Uterus (tissue), 4 donors: ENCODE measurements around the gene KRTAP5-11. TPM values are rescaled to one million over a fixed set of nuclear protein-coding genes. Genes with fewer than 3 reads are reported as not detected.
A peak's percentile ranks its signal among the peaks of the same experiment; 100 is the strongest.
"Not testable (repeated sequence)": the region's sequence is repeated elsewhere in the genome, so short reads cannot be mapped to it uniquely, and the experiment has no call there.

Source experiments
- DNase-seq, 2 donors: peaks; one replicate each; pipeline ENCODE4 v3.0.0-alpha.2; 2019 to 2020
- H3K27ac ChIP-seq, 2 donors: fragments of 200-600 bp; sonication (generic); 1 replicate in 1 of 2; 2 replicates in 1 of 2; pipeline ENCODE4 v1.5.1; 2016 to 2018
- H3K27me3 ChIP-seq, 2 donors: fragments of 200-600 bp; sonication (generic); one replicate each; pipeline ENCODE4 v1.5.1; 2018 to 2019; ENCODE audit warnings: control low read depth in 1 of 2
- H3K36me3 ChIP-seq, 2 donors: fragments of 200-600 bp; sonication (generic); one replicate each; pipeline ENCODE4 v1.5.1; 2019; ENCODE audit warnings: control low read depth in 1 of 2
- H3K4me1 ChIP-seq, 2 donors: fragments of 200-600 bp; sonication (generic); one replicate each; pipeline ENCODE4 v1.5.1; 2018 to 2019; ENCODE audit warnings: control low read depth in 1 of 2
- H3K4me3 ChIP-seq, 2 donors: fragments of 200-600 bp; sonication (generic); 1 replicate in 1 of 2; 2 replicates in 1 of 2; pipeline ENCODE4 v1.5.1; 2018 to 2019; ENCODE audit warnings: mild to moderate bottlenecking in 1 of 2
- H3K9me3 ChIP-seq, 2 donors: fragments of 200-600 bp; sonication (generic); one replicate each; pipeline ENCODE4 v1.5.1; 2019; ENCODE audit warnings: control low read depth in 1 of 2
- CTCF ChIP-seq, 4 experiments: fragments of 200-600 bp in 2 of 4; fragments of 450-650 bp in 2 of 4; sonication (generic) in 2 of 4; IDR thresholded peaks; one replicate each; pipeline ENCODE4 v1.5.1; 2016 to 2019; ENCODE audit warnings: antibody characterized with exemption in 4 of 4, mild to moderate bottlenecking in 2 of 4, moderate library complexity in 1 of 4
- POLR2A ChIP-seq, 2 donors: fragments of 450-650 bp; IDR thresholded peaks; one replicate each; pipeline ENCODE4 v1.6.1; 2016; ENCODE audit warnings: antibody characterized with exemption in 2 of 2, mild to moderate bottlenecking in 1 of 2, moderate library complexity in 1 of 2
- intact Hi-C: fragments of 100-400 bp; cut with DNase I; formaldehyde crosslinking; loops from one replicate; pipeline ENCODE4 v1.15.1; 2023; ENCODE audit warnings: low total_unique reads
- total RNA-seq, 4 donors: library from RNA; depleted of rRNA in 3 of 4; stranded (reverse); fragments of >200 nt in 3 of 4; gene quantifications; one replicate each; pipeline versions ENCODE4 v1.1.0 to v1.2.4, GENCODE V29; 2014 to 2023
- donor health status: DM: yes; HTN: yes; CAD: no.

The KRTAP5-11 gene
- total RNA-seq, 4 donors from 2014 or later: not detected

DNA sequence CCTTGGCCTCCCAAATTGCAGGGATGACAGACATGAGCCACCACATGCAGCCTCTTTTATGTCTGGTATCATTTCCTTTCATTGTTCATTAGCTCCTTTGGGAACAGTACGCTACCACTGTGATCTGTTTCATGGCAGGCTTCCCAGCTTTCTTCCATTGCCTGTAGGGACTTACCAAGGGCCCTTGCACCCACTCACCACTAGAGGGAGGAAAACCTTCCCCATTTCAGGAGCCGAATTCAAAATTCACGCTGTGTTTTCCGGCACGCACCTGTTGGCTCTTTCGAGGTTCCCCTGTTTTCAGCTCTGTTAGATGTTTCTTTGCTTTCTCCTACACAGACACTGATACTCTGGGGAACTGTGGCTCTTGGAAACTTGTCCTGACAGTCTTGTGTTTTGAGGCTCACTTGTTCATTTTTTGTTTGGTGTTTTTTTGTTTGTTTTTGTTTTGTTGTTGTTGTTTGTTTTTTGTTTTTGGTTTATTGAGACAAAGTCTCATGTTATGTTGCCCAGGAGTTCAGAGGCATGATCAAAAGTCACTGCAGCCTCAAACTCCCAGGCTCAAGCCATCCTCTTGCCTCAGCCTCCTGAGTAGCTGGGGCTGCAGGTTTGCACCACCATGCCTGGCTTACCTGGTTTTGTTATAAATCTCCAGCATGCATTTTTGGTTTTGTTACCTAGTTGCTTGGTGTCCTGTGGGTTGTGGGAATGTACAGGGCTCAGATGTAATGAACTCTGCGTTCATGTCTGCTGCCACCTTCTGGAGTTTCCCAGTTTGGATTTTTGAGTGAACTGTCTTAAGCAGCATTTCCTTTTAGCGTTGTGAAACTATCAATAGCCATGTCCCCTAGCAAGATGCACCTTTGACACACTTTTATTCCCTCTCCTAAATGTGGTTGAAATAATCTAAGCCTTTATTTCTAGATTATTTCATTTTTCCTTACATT lies 2.3 kb downstream of the KRTAP5-11 start:
- peak; percentile 24 to 44 for DNase-seq
- no peak for TF ChIP-seq POLR2A (IDR thresholded peaks at IDR 0.05)
- TF ChIP-seq CTCF (IDR thresholded peaks at IDR 0.05): peak; percentile 43 to 66 (median 55)
- H3K4me3 ChIP-seq: no peak overlapping the region
- H3K4me1 ChIP-seq: no peaks in the 10 kb centered on the region
- H3K9me3 ChIP-seq: no peaks in the 10 kb centered on the region
- H3K36me3 ChIP-seq: no peaks in the 10 kb centered on the region
- H3K27ac ChIP-seq: no peak overlapping the region
- H3K27me3 ChIP-seq: no peaks in the 10 kb centered on the region
- intact Hi-C loops: no loop called here

DNA sequence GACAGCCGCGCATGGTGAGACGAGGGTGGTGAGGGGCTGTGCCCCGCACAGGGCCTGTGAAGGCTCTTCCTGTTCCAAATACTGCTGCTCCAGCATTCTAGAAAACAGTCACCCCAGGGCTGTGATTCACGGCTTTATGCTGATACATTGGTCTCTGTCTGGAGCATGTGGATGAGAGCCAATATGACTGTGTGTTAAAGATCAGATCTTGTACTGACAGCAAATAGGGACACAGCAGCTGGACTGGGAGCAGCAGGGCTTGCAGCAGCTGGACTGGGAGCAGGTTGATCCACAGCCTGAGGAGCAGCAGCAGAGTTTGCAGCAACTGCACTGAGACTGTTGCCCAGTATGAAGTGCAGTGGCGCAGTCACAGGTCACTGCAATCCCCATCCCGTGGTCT lies 3.2 kb downstream of the KRTAP5-11 start:
- H3K4me3 ChIP-seq, H3K36me3 ChIP-seq, H3K9me3 ChIP-seq, H3K27ac ChIP-seq, H3K4me1 ChIP-seq, DNase-seq, H3K27me3 ChIP-seq, intact Hi-C loops: not testable (repeated sequence)

DNA sequence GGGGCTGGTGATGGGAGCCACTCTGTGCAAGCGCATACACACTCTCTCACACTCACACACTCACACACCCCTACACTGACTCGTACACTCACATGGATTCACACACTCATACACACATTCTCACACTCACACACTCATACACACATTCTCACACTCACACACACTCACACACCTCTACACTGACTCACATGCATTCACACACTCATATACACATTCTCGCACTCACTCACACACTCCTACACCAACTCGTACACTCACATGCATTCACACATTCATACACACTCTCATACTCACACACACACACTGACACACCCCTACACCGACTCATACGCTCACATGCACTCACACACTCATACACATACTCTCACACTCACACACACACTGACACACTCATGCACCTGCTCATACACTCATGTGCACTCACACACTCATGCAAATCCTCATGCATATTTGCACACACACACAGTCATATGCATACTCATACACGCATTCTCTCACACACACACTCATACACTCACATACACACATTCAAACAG lies 5.1 kb downstream of the KRTAP5-11 start:
- intact Hi-C loops: no loop called here
- no peak overlapping the region for H3K4me3 ChIP-seq
- H3K4me1 ChIP-seq: no peaks in the 10 kb centered on the region
- DNase-seq: no peak
- H3K27me3 ChIP-seq: no peaks in the 10 kb centered on the region
- H3K36me3 ChIP-seq: no peaks in the 10 kb centered on the region
- H3K27ac ChIP-seq: no peak overlapping the region
- no peak for TF ChIP-seq CTCF (IDR thresholded peaks at IDR 0.05)
- TF ChIP-seq POLR2A (IDR thresholded peaks at IDR 0.05): no peak
- no peaks in the 10 kb centered on the region for H3K9me3 ChIP-seq

GRCh38 chr11:71576688-71577465 lies 5.8 kb downstream of the KRTAP5-11 start:
- H3K9me3 ChIP-seq, H3K27ac ChIP-seq, H3K36me3 ChIP-seq, DNase-seq, H3K4me1 ChIP-seq, H3K4me3 ChIP-seq, H3K27me3 ChIP-seq, intact Hi-C loops: not testable (repeated sequence)

GRCh38 chr11:71575723-71576424 lies 6.8 kb downstream of the KRTAP5-11 start:
- H3K4me1 ChIP-seq: no peaks in the 10 kb centered on the region
- intact Hi-C loops: no loop called here
- no peak for TF ChIP-seq POLR2A (IDR thresholded peaks at IDR 0.05)
- TF ChIP-seq CTCF (IDR thresholded peaks at IDR 0.05): no peak
- H3K9me3 ChIP-seq: no peaks in the 10 kb centered on the region
- no peak overlapping the region for H3K4me3 ChIP-seq
- H3K27me3 ChIP-seq: no peaks in the 10 kb centered on the region
- no peak overlapping the region for H3K27ac ChIP-seq
- DNase-seq: no peak
- no peaks in the 10 kb centered on the region for H3K36me3 ChIP-seq
